Fibroblast of pulmonary artery (primary cell): ENCODE measurements around the gene SORBS2.

Experiments
- DNase-seq: peaks from one replicate; pipeline ENCODE4 v3.0.0-alpha.2; 2010; ENCODE audit warnings: low read depth
- H3K4me3 ChIP-seq: replicated peaks from 2 replicates; pipeline ENCODE4 v1.5.1; 2011; ENCODE audit warnings: low read depth, mild to moderate bottlenecking, control low read depth, low read length, moderate library complexity
- CTCF ChIP-seq: IDR thresholded peaks from 2 replicates; pipeline ENCODE4 v1.5.1; 2011; ENCODE audit warnings: mild to moderate bottlenecking, control low read depth, low read length, inconsistent platforms; ENCODE audit errors: missing control alignments

SORBS2 gene

DNA sequence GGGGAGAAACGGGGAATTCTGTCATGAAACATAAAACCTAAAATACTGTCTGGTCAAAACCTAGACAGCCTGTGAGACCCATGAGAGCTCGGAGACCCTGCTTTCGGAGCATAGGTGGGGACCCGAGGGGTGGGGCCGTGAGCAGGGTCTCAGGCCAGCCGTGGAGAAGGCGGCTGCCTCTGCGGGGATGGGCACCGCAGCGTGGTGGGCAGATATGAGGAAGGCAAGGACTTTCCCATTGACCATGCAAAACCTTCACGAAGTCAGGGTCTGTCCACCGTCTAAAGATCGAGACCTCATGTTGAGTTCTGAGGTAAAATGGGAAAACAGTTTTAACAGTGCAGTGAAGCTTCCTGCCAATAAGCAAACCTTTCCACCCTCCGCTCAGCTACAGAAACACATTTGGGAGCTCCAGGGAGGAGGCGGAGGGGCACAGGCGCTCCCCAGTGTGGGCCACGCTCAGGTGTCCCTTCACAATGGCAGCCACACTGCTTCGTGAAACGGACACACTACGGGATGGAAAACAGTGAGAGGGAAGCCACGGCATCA lies 74.4 kb downstream of the SORBS2 start:
- DNase-seq: no peak
- H3K4me3 ChIP-seq: peak overlapping the region; percentile 27
- no peak for TF ChIP-seq CTCF

GRCh38 chr4:185736882-185737281 lies 75.1 kb downstream of the SORBS2 start:
- H3K4me3 ChIP-seq: no peak overlapping the region
- TF ChIP-seq CTCF: no peak
- no peak for DNase-seq

DNA sequence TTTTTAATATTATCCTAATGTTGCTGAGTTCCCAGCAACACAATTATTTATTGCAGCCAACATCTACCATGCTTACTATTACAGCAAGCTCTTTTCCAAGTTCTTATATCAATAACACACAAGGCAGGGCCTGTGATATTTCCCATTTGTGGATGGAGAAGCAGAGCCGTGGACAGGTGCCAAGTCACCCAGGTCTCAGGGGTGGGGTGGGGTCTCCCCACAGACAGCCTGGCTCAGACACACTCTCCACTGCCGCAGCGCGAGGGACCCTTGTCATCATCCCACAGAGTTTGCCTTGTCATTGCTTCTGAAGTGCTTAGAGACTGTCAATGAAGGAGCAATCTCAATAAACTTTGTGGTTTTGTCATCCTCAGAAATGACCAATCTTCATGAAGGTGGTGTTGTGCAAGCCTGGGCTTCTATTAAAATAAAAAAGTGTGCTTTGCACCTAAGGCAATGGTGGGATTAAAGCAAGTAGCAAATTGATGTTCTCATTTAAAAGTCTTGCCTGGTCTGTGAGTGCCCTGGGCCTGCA lies 76.1 kb downstream of the SORBS2 start:
- no peak overlapping the region for H3K4me3 ChIP-seq
- TF ChIP-seq CTCF: no peak
- DNase-seq: no peak

GRCh38 chr4:185734930-185735329 lies 77.1 kb downstream of the SORBS2 start:
- DNase-seq: no peak
- no peak for TF ChIP-seq CTCF
- H3K4me3 ChIP-seq: no peak overlapping the region

GRCh38 chr4:185734214-185734613 lies 77.8 kb downstream of the SORBS2 start:
- no peak for TF ChIP-seq CTCF
- no peak for DNase-seq

DNA sequence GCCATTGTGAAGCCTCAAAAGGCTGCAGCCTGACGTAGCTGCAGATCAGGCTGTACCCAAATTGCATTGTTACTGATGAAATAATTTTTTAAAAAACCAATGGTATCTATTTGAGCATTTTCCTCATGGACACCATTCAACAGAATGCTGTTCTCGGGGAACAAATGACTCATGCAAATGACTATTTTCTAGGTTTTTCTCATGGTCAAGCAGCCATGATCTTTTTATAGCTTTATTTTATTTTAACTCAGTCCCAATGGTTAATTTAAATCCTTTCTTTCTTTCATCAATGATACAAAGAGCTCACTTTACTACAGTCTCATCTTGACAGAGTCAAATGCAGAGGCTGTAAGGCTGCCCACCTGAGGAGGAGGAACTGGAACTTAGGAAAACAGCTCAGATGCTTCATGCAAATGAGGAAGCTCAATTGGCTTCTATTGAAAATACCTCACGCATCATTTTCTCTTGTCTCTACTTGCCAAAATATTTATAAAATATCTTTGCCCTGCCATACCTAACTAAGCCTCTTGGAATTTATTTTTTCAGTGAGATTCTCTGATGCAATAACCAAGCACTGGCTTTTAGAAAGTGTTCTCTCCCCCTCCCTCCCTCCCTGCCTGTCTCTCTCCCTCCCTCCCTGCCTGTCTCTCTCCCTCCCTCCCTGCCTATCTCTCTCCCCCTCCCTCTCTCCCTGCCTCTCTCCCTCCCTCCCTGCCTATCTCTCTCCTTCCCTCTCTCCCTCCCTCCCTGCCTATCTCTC lies 81.0 kb downstream of the SORBS2 start:
- TF ChIP-seq CTCF: no peak
- peak; percentile 72 for DNase-seq
- H3K4me3 ChIP-seq: no peak overlapping the region

More at GRCh38 chr4:185734214-185734613, 77.8 kb downstream of the SORBS2 start:
- no peak overlapping the region for H3K4me3 ChIP-seq
